ENCODE data around the gene RHOF. TPM values are rescaled to one million over a fixed set of nuclear protein-coding genes. Genes with fewer than 3 reads are reported as not detected.

RHOF gene
- total RNA-seq, 1 donor from 2014 or later = 194 TPM

DNA sequence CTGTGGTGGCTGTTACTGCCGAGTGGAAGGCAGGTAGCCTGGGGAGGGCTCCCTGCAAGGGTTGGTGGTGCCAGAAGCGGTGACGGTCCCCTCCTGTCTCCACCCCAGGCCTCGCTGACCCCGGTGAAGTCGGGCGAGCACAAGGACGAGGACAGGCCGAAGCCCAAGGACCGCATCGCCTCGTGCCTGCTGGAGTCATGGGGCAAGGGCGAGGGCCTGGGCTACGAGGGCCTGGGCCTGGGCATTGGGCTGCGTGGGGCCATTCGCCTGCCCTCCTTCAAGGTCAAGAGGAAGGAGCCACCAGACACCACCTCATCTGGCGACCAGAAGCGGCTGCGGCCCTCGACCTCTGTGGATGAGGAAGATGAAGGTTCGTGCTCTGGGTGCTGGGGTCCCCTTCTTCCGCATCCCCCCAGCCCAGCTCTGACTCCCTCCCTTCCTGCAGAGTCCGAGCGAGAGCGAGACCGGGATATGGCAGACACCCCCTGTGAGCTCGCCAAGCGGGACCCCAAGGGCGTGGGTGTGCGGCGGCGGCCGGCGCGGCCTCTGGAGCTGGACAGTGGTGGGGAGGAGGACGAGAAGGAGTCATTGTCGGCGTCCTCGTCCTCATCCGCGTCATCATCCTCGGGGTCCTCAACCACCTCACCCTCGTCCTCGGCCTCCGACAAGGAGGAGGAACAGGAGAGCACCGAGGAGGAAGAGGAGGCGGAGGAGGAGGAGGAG is 23.6 kb upstream of the RHOF start:
- H3K27me3 ChIP-seq (ENCODE audit: control insufficient read depth, insufficient read depth, low read length) = no peaks in the 10 kb centered on the region
- TF ChIP-seq CTCF (IDR thresholded peaks at IDR 0.05; ENCODE audit: insufficient read depth, low read length, poor library complexity, severe bottlenecking) = no peak
- no peak overlapping the region for H3K4me3 ChIP-seq (ENCODE audit: low read depth, low read length)
- DNase-seq (ENCODE audit: low read depth) = no peak
- H3K36me3 ChIP-seq (ENCODE audit: control insufficient read depth, insufficient read depth, low read length) = peaks cover 5% of the 10 kb centered on the region

- Histone ChIP-seq H3K4me3 (ENCODE audit: low read depth, low read length) (no peak overlapping the region), H3K27me3 (ENCODE audit: control insufficient read depth, insufficient read depth, low read length) (no peaks in the 10 kb centered on the region), H3K36me3 (ENCODE audit: control insufficient read depth, insufficient read depth, low read length) (peaks cover 5% of the 10 kb centered on the region)
- DNase-seq (ENCODE audit: low read depth) = no peak
- no peak for TF ChIP-seq CTCF (IDR thresholded peaks at IDR 0.05; ENCODE audit: insufficient read depth, low read length, poor library complexity, severe bottlenecking)
Observed at GRCh38 chr12:121815263-121815662, 21.8 kb upstream of the RHOF start.

GRCh38 chr12:121814429-121815119 is 21.1 kb upstream of the RHOF start:
- no peak for DNase-seq (ENCODE audit: low read depth)
- no peak overlapping the region for H3K4me3 ChIP-seq (ENCODE audit: low read depth, low read length)
- TF ChIP-seq CTCF (IDR thresholded peaks at IDR 0.05; ENCODE audit: insufficient read depth, low read length, poor library complexity, severe bottlenecking) = no peak
- no peaks in the 10 kb centered on the region for H3K27me3 ChIP-seq (ENCODE audit: control insufficient read depth, insufficient read depth, low read length)
- H3K36me3 ChIP-seq (ENCODE audit: control insufficient read depth, insufficient read depth, low read length) = peaks cover 3% of the 10 kb centered on the region

- Histone ChIP-seq H3K4me3 (ENCODE audit: low read depth, low read length) (no peak overlapping the region), H3K36me3 (ENCODE audit: control insufficient read depth, insufficient read depth, low read length) (peaks cover 3% of the 10 kb centered on the region), H3K27me3 (ENCODE audit: control insufficient read depth, insufficient read depth, low read length) (no peaks in the 10 kb centered on the region)
- no peak for DNase-seq (ENCODE audit: low read depth)
- TF ChIP-seq CTCF (IDR thresholded peaks at IDR 0.05; ENCODE audit: insufficient read depth, low read length, poor library complexity, severe bottlenecking) = no peak
Observed at GRCh38 chr12:121813951-121814350, 20.5 kb upstream of the RHOF start.

DNA sequence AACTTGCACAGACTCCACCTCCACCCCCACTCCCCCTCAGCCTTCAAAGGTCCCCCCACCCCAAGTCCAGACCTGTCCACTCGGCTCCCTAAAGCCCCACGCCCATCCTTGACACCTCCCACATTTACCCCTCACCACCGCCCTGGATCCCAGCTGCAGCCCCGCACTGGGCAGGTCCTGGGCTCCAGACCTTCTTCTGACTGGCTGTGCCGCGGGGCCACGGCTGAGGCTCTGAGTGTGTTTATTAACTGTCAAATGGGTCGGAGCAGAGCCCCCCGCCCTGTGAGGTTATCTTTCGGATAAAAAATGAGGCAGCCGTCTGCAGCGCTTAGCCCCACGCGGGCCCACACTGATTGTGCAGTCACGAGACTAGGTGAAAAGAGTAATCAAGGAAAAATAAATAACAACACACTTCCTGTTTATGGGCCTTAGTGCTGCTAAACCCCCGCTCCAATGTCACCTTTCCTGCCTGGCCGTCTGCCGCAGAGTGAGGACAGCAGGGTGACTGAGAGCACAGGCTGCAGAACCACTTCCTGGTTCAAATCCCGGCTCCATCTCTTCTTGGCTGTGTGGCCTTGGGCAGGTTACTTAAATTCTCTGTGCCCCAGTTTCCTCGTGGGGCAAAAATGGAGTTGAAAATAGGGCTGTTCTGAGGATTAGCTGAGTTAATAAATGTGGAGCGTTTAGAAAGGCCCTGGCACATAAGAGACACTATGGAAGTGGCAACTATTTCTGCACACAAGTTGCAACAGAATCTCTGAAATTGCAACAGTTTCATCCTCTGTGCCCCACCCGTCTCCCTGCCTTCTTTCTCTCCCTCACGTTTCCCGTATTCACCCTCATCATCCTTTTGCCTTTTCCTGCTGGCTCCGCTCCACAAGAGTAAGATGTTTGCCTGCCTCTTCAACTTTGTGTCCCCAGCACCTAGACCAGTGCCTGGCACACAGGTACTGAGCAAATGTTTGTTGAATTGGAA is 19.7 kb upstream of the RHOF start:
- TF ChIP-seq CTCF (IDR thresholded peaks at IDR 0.05; ENCODE audit: insufficient read depth, low read length, poor library complexity, severe bottlenecking) = no peak
- peaks cover 3% of the 10 kb centered on the region for H3K36me3 ChIP-seq (ENCODE audit: control insufficient read depth, insufficient read depth, low read length)
- peak overlapping the region; percentile 48 for H3K4me3 ChIP-seq (ENCODE audit: low read depth, low read length)

More for the DNA sequence above, 19.7 kb upstream of the RHOF start:
- H3K27me3 ChIP-seq (ENCODE audit: control insufficient read depth, insufficient read depth, low read length) = no peaks in the 10 kb centered on the region
- no peak for DNase-seq (ENCODE audit: low read depth)
